Activated CD4-positive, alpha-beta T cell treated with anti-CD3 and anti-CD28 coated beads for 36 hours (primary cell): Measurements from ENCODE around the gene MYD88. TPM values are rescaled to one million over a fixed set of nuclear protein-coding genes. Genes with fewer than 3 reads are reported as not detected.

ENCODE experiments used
- ATAC-seq: fragments of 200-7000 bp; cut with Tn5 transposase; one replicate; pipeline ENCODE4 v1.10.0; 2021; ENCODE audit warnings: mild to moderate bottlenecking, moderate library complexity
- CTCF ChIA-PET: fragments of 350-600 bp; sonication (Branson Sonifier 250); formaldehyde crosslinking; loops from one replicate; lab custom pipeline; 2021; ENCODE audit warnings: antibody characterized with exemption; lab: Charles Lee
- POLR2A ChIA-PET: fragments of 350-600 bp; sonication (Branson Sonifier 250); formaldehyde crosslinking; loops from one replicate; lab custom pipeline; 2021; ENCODE audit warnings: antibody characterized with exemption, inconsistent platforms; lab: Charles Lee
- DNase-seq: peaks from one replicate; pipeline ENCODE4 v3.0.0-alpha.2; 2020
- H3K27ac Mint-ChIP-seq: one replicate; pipeline ENCODE4 v1.8.0; 2021; ENCODE audit warnings: mixed read lengths
- H3K27me3 Mint-ChIP-seq: one replicate; pipeline ENCODE4 v1.8.0; 2021; ENCODE audit warnings: mixed read lengths
- H3K36me3 Mint-ChIP-seq: one replicate; pipeline ENCODE4 v1.8.0; 2021; ENCODE audit warnings: low read depth, mixed read lengths
- H3K4me1 Mint-ChIP-seq: one replicate; pipeline ENCODE4 v1.8.0; 2021; ENCODE audit warnings: mixed read lengths
- H3K4me3 Mint-ChIP-seq: one replicate; pipeline ENCODE4 v1.8.0; 2021; ENCODE audit warnings: mild to moderate bottlenecking, moderate library complexity, mixed read lengths
- H3K9me3 Mint-ChIP-seq: one replicate; pipeline ENCODE4 v1.8.0; 2021; ENCODE audit warnings: low read depth, mixed read lengths
- intact Hi-C, 2 experiments: fragments of 100-400 bp; cut with DNase I in 1 of 2; cut with micrococcal nuclease in 1 of 2; formaldehyde crosslinking; loops; one replicate each; pipeline versions ENCODE4 v1.14.2 to v1.15.1; 2022 to 2024; cut with DNase I, micrococcal nuclease
- total RNA-seq, 2 experiments: library from RNA; stranded (reverse); gene quantifications; one replicate each; pipeline ENCODE4 v1.2.3, GENCODE V29; 2021

The MYD88 gene
- total RNA-seq, 2 experiments from 2014 or later, result 32.8 to 33.1 TPM

GRCh38 chr3:38137615-38138348, 679 bp upstream of the MYD88 start:
- peaks cover 53% of the 10 kb centered on the region for H3K4me1 Mint-ChIP-seq
- H3K9me3 Mint-ChIP-seq, result no peaks in the 10 kb centered on the region
- DNase-seq (peak; percentile 58), ATAC-seq (peak; percentile 5)
- POLR2A ChIA-PET, result interaction anchor here (1.0 to 4.3 kb wide), 3 partner anchors 27 to 209 kb away, joined by 3 to 47 read pairs (median 4); partner anchors contain the start of genes OXSR1 and XYLB
- CTCF ChIA-PET, result interaction anchor here (0.9 to 2.9 kb wide), 7 partner anchors 9 to 208 kb away, joined by 3 to 16 read pairs (median 4); partner anchors contain the start of genes OXSR1 and XYLB
- peaks cover 46% of the 10 kb centered on the region for H3K36me3 Mint-ChIP-seq
- no peaks in the 10 kb centered on the region for H3K27me3 Mint-ChIP-seq
- intact Hi-C loops, result loop anchor here (1.0 to 10.0 kb wide), 14 partner anchors 14 to 1250 kb away; partner anchors contain the start of genes ACVR2B (in 2 of the 2), DLEC1 (in 2 of the 2), OXSR1 (in 2 of the 2) and XYLB (in 2 of the 2)
- H3K4me3 Mint-ChIP-seq, result peak overlapping the region; percentile 97
- peak overlapping the region; percentile 100 for H3K27ac Mint-ChIP-seq

- POLR2A ChIA-PET, result interaction anchor here (0.7 to 4.3 kb wide), 2 partner anchors 25 to 1276 kb away, joined by 3 to 47 read pairs; partner anchors contain the start of gene OXSR1
- DNase-seq (no peak), ATAC-seq (no peak)
- peaks cover 44% of the 10 kb centered on the region for H3K4me1 Mint-ChIP-seq
- H3K27me3 Mint-ChIP-seq, result no peaks in the 10 kb centered on the region
- peak overlapping the region; percentile 100 for H3K27ac Mint-ChIP-seq
- H3K4me3 Mint-ChIP-seq, result peak overlapping the region; percentile 97
- intact Hi-C loops, result loop anchor here (5.0 to 10.0 kb wide), 5 partner anchors 73 to 1248 kb away; partner anchors contain the start of gene ACVR2B (in 1 of the 2)
- CTCF ChIA-PET, result interaction anchor here (1.0 to 2.9 kb wide), 3 partner anchors 18 to 26 kb away, joined by 4 to 16 read pairs (median 6); partner anchors contain the start of gene OXSR1
- H3K36me3 Mint-ChIP-seq, result peaks cover 40% of the 10 kb centered on the region
- H3K9me3 Mint-ChIP-seq, result no peaks in the 10 kb centered on the region
Measured at GRCh38 chr3:38139191-38139590, 730 bp downstream of the MYD88 start.

GRCh38 chr3:38139652-38140051, 1.2 kb downstream of the MYD88 start:
- ChIA-PET CTCF (interaction anchor here (1.6 kb wide), 1 partner anchor 17 kb away, joined by 4 read pairs; no protein-coding TSS in a partner anchor), POLR2A (interaction anchor here (4.3 kb wide), 1 partner anchor 25 kb away, joined by 47 read pairs; the partner anchor contains the start of gene OXSR1)
- H3K4me1 Mint-ChIP-seq, result peaks cover 40% of the 10 kb centered on the region
- intact Hi-C loops, result loop anchor here (5.0 to 10.0 kb wide), 5 partner anchors 73 to 1248 kb away; partner anchors contain the start of gene ACVR2B (in 1 of the 2)
- ATAC-seq (no peak), DNase-seq (no peak)
- peaks cover 37% of the 10 kb centered on the region for H3K36me3 Mint-ChIP-seq
- H3K27me3 Mint-ChIP-seq, result no peaks in the 10 kb centered on the region
- H3K4me3 Mint-ChIP-seq, result peak overlapping the region; percentile 97
- no peaks in the 10 kb centered on the region for H3K9me3 Mint-ChIP-seq
- H3K27ac Mint-ChIP-seq, result peak overlapping the region; percentile 100

GRCh38 chr3:38140326-38141172, 2.1 kb downstream of the MYD88 start:
- no peak overlapping the region for H3K27ac Mint-ChIP-seq
- intact Hi-C loops, result no loop called here
- H3K4me1 Mint-ChIP-seq, result peaks cover 32% of the 10 kb centered on the region
- ATAC-seq (no peak), DNase-seq (no peak)
- H3K36me3 Mint-ChIP-seq, result peaks cover 31% of the 10 kb centered on the region
- POLR2A ChIA-PET, result interaction anchor here (1.2 to 4.3 kb wide), 2 partner anchors 13 to 24 kb away, joined by 3 to 47 read pairs; partner anchors contain the start of gene OXSR1
- CTCF ChIA-PET, result interaction anchor here (1.0 to 1.6 kb wide), 2 partner anchors 16 to 26 kb away, joined by 4 to 5 read pairs; no protein-coding TSS in a partner anchor
- H3K27me3 Mint-ChIP-seq, result no peaks in the 10 kb centered on the region
- H3K9me3 Mint-ChIP-seq, result peaks cover 3% of the 10 kb centered on the region
- H3K4me3 Mint-ChIP-seq, result peak overlapping the region; percentile 97

GRCh38 chr3:38141173-38141951, 2.9 kb downstream of the MYD88 start:
- Mint-ChIP-seq H3K4me3 (no peak overlapping the region), H3K9me3 (peaks cover 7% of the 10 kb centered on the region), H3K27ac (no peak overlapping the region), H3K4me1 (peaks cover 30% of the 10 kb centered on the region), H3K36me3 (peaks cover 25% of the 10 kb centered on the region), H3K27me3 (no peaks in the 10 kb centered on the region)
- ATAC-seq (no peak), DNase-seq (no peak)
- ChIA-PET POLR2A (interaction anchor here (0.5 to 1.2 kb wide), 5 partner anchors 11 to 27 kb away, joined by 3 to 5 read pairs (median 3); partner anchors contain the start of gene OXSR1), CTCF (interaction anchor here (0.5 to 1.1 kb wide), 4 partner anchors 13 to 514 kb away, joined by 3 to 5 read pairs (median 4); no protein-coding TSS in a partner anchor)
- intact Hi-C loops, result no loop called here

GRCh38 chr3:38141952-38142273, 3.5 kb downstream of the MYD88 start:
- Mint-ChIP-seq H3K4me1 (peaks cover 30% of the 10 kb centered on the region), H3K27ac (peak overlapping the region; percentile 12), H3K36me3 (peaks cover 25% of the 10 kb centered on the region), H3K9me3 (peaks cover 10% of the 10 kb centered on the region), H3K27me3 (no peaks in the 10 kb centered on the region), H3K4me3 (no peak overlapping the region)
- DNase-seq (no peak), ATAC-seq (no peak)
- POLR2A ChIA-PET, result interaction anchor here (0.5 to 1.2 kb wide), 4 partner anchors 12 to 28 kb away, joined by 3 to 5 read pairs (median 4); partner anchors contain the start of gene OXSR1
- intact Hi-C loops, result no loop called here
- CTCF ChIA-PET, result interaction anchor here (0.5 to 1.1 kb wide), 3 partner anchors 14 to 514 kb away, joined by 3 to 4 read pairs (median 4); no protein-coding TSS in a partner anchor

- intact Hi-C loops, result no loop called here
- H3K4me3 Mint-ChIP-seq, result no peak overlapping the region
- ATAC-seq, result no peak
- no peaks in the 10 kb centered on the region for H3K27me3 Mint-ChIP-seq
- CTCF ChIA-PET, result interaction anchor here (0.6 kb wide), 1 partner anchor 906 kb away, joined by 3 read pairs; no protein-coding TSS in a partner anchor
- peaks cover 23% of the 10 kb centered on the region for H3K36me3 Mint-ChIP-seq
- DNase-seq, result no peak
- H3K27ac Mint-ChIP-seq, result no peak overlapping the region
- POLR2A ChIA-PET, result interaction anchor here (1.1 kb wide), 1 partner anchor 23 kb away, joined by 5 read pairs; the partner anchor contains the start of gene OXSR1
- peaks cover 27% of the 10 kb centered on the region for H3K4me1 Mint-ChIP-seq
- peaks cover 12% of the 10 kb centered on the region for H3K9me3 Mint-ChIP-seq
Measured at GRCh38 chr3:38142959-38143358, 4.5 kb downstream of the MYD88 start.

GRCh38 chr3:38143511-38143910, 5.0 kb downstream of the MYD88 start:
- no peaks in the 10 kb centered on the region for H3K27me3 Mint-ChIP-seq
- peaks cover 26% of the 10 kb centered on the region for H3K4me1 Mint-ChIP-seq
- H3K36me3 Mint-ChIP-seq, result peaks cover 23% of the 10 kb centered on the region
- ATAC-seq (no peak), DNase-seq (no peak)
- intact Hi-C loops, result no loop called here
- no peak overlapping the region for H3K4me3 Mint-ChIP-seq
- H3K27ac Mint-ChIP-seq, result no peak overlapping the region
- CTCF ChIA-PET, result no interaction called here
- peaks cover 12% of the 10 kb centered on the region for H3K9me3 Mint-ChIP-seq
- POLR2A ChIA-PET, result interaction anchor here (1.1 kb wide), 1 partner anchor 22 kb away, joined by 5 read pairs; the partner anchor contains the start of gene OXSR1

- DNase-seq (no peak), ATAC-seq (no peak)
- ChIA-PET POLR2A (no interaction called here), CTCF (no interaction called here)
- Mint-ChIP-seq H3K36me3 (peaks cover 8% of the 10 kb centered on the region), H3K9me3 (peaks cover 12% of the 10 kb centered on the region), H3K27ac (no peak overlapping the region), H3K27me3 (no peaks in the 10 kb centered on the region), H3K4me1 (peaks cover 19% of the 10 kb centered on the region), H3K4me3 (no peak overlapping the region)
- intact Hi-C loops, result no loop called here
Measured at GRCh38 chr3:38146504-38146903, 8.0 kb downstream of the MYD88 start.

GRCh38 chr3:38147421-38147820, 9.0 kb downstream of the MYD88 start:
- DNase-seq (no peak), ATAC-seq (no peak)
- CTCF ChIA-PET, result no interaction called here
- Mint-ChIP-seq H3K36me3 (no peaks in the 10 kb centered on the region), H3K9me3 (peaks cover 12% of the 10 kb centered on the region), H3K4me3 (no peak overlapping the region), H3K27ac (no peak overlapping the region), H3K27me3 (no peaks in the 10 kb centered on the region), H3K4me1 (peaks cover 23% of the 10 kb centered on the region)
- POLR2A ChIA-PET, result interaction anchor here (0.6 to 0.7 kb wide), 2 partner anchors 24 to 134 kb away, joined by 3 to 4 read pairs; no protein-coding TSS in a partner anchor
- intact Hi-C loops, result no loop called here
